GM19099 (cell line): ENCODE results near the gene ZNF398.

Experiments
- POLR2A ChIP-seq: IDR thresholded peaks from 3 replicates; pipeline ENCODE4 v1.6.1; 2011; ENCODE audit warnings: low read depth; ENCODE audit not compliant: insufficient read length; ENCODE audit errors: extremely low read depth

Gene ZNF398

GRCh38 chr7:149224352-149224751 is 77.1 kb downstream of the ZNF398 start:
- no peak for TF ChIP-seq POLR2A

- no peak for TF ChIP-seq POLR2A
These were observed 77.9 kb downstream of the ZNF398 start for GRCh38 chr7:149225106-149225505.

DNA sequence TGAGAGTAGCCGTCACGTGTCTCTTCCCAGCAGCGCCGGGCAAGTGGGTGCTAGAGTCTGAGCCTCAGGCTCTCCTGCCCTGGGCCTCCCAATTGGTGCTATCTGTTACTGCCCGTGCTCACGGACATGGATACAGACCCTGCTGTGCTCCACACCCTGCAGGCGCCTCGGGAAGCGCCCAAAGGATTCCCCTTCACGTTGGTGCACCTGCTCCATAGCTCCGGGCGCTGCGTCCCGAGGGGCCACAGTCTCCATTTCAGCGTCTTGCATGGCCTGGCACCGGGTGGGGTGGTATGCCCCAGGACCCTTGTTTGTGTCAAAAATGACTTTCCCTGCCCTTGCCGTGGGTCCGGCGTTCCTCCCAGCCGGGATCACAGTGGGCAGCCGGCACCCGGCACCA is 78.4 kb downstream of the ZNF398 start:
- no peak for TF ChIP-seq POLR2A

DNA sequence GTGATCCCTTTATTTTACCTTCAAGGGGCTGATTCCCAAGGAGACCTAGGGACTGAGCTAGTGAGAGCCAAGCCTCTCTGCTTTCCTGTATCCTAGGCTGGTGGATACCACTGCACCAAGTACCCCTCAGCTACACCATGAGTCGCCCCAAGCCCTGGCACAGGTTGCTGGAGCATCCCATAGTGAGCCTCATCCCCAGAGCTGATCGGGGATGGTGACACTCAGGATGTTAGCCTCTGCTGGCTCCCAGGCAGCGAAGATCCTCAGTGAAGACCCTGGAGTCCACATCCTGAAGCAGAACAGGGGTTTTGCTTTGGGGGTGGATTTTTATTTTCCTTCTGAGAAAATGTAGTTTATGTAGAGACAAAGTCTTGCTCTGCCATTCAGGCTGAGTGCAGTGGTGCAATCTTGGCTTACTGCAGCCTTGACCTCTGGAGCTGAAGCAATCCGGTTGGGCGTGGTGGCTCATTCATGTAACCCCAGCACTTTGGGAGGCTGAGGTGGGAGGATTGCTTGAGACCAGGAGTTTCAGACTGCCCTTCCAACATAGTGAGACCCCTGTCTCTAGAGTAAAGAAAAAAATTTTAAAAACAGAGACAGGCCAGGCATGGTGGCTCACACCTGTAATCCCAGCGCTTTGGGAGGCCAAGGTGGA is 79.7 kb downstream of the ZNF398 start:
- no peak for TF ChIP-seq POLR2A

GRCh38 chr7:149228831-149229471 is 81.7 kb downstream of the ZNF398 start:
- TF ChIP-seq POLR2A: no peak

- TF ChIP-seq POLR2A: no peak
These were observed 82.3 kb downstream of the ZNF398 start for GRCh38 chr7:149229526-149229925.

DNA sequence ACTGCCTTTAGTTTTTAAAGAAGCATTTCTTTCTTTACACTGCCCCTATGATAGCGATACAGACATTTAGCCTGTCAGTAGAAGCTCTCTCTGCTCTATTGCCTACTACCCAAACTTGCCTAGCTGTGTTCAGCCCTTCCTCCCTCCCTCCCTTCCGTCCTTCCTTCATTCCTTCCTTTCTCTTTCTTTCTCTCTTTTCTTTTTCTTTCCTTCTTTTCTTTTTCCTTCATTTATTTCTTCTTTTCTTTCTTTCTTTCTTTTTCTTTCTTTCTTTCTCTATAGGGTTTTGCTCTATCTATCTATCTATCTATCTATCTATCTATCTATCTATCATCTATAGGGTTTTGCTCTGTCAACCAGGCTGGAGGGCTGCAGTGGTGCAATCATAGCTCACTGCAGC is 85.1 kb downstream of the ZNF398 start:
- TF ChIP-seq POLR2A: no peak
